ENCODE data around the gene RUVBL1.

RUVBL1 gene

GRCh38 chr3:128084675-128085021 lies 39.0 kb downstream of the RUVBL1 start:
- Histone ChIP-seq H3K36me3 (replicated peaks) (peaks cover 2% of the 10 kb centered on the region), H3K4me3 (ENCODE audit: low read depth, low read length) (no peak overlapping the region), H3K27ac (no peak overlapping the region), H3K27me3 (replicated peaks) (no peaks in the 10 kb centered on the region)
- TF ChIP-seq CTCF (IDR thresholded peaks at IDR 0.05; ENCODE audit: low read depth, low read length, missing control alignments), result no peak
- no peak for DNase-seq
- in situ Hi-C loops (cut with HindIII; ENCODE audit: low pct_ligation_motif_present, low sequenced_read_pairs), result no loop called here

GRCh38 chr3:128083980-128084674 lies 39.5 kb downstream of the RUVBL1 start:
- H3K27me3 ChIP-seq (replicated peaks), result no peaks in the 10 kb centered on the region
- H3K36me3 ChIP-seq (replicated peaks), result peaks cover 2% of the 10 kb centered on the region
- H3K4me3 ChIP-seq (ENCODE audit: low read depth, low read length), result no peak overlapping the region
- DNase-seq, result no peak
- in situ Hi-C loops (cut with HindIII; ENCODE audit: low pct_ligation_motif_present, low sequenced_read_pairs), result no loop called here
- TF ChIP-seq CTCF (IDR thresholded peaks at IDR 0.05; ENCODE audit: low read depth, low read length, missing control alignments), result no peak
- no peak overlapping the region for H3K27ac ChIP-seq

GRCh38 chr3:128083396-128083795 lies 40.2 kb downstream of the RUVBL1 start:
- H3K4me3 ChIP-seq (ENCODE audit: low read depth, low read length), result no peak overlapping the region
- no peak for TF ChIP-seq CTCF (IDR thresholded peaks at IDR 0.05; ENCODE audit: low read depth, low read length, missing control alignments)
- no peaks in the 10 kb centered on the region for H3K27me3 ChIP-seq (replicated peaks)
- peaks cover 2% of the 10 kb centered on the region for H3K36me3 ChIP-seq (replicated peaks)
- in situ Hi-C loops (cut with HindIII; ENCODE audit: low pct_ligation_motif_present, low sequenced_read_pairs), result no loop called here
- H3K27ac ChIP-seq, result no peak overlapping the region
- DNase-seq, result no peak

- in situ Hi-C loops (cut with HindIII; ENCODE audit: low pct_ligation_motif_present, low sequenced_read_pairs), result no loop called here
- TF ChIP-seq CTCF (IDR thresholded peaks at IDR 0.05; ENCODE audit: low read depth, low read length, missing control alignments), result no peak
- peaks cover 2% of the 10 kb centered on the region for H3K36me3 ChIP-seq (replicated peaks)
- H3K27me3 ChIP-seq (replicated peaks), result no peaks in the 10 kb centered on the region
- H3K4me3 ChIP-seq (ENCODE audit: low read depth, low read length), result no peak overlapping the region
- DNase-seq, result no peak
- H3K27ac ChIP-seq, result no peak overlapping the region
Observed at GRCh38 chr3:128082546-128082945, 41.1 kb downstream of the RUVBL1 start.

GRCh38 chr3:128081846-128082245 lies 41.8 kb downstream of the RUVBL1 start:
- H3K4me3 ChIP-seq (ENCODE audit: low read depth, low read length), result no peak overlapping the region
- peaks cover 2% of the 10 kb centered on the region for H3K36me3 ChIP-seq (replicated peaks)
- H3K27me3 ChIP-seq (replicated peaks), result no peaks in the 10 kb centered on the region
- TF ChIP-seq CTCF (IDR thresholded peaks at IDR 0.05; ENCODE audit: low read depth, low read length, missing control alignments), result no peak
- no peak overlapping the region for H3K27ac ChIP-seq
- in situ Hi-C loops (cut with HindIII; ENCODE audit: low pct_ligation_motif_present, low sequenced_read_pairs), result no loop called here
- DNase-seq, result peak; percentile 56

GRCh38 chr3:128081226-128081625 lies 42.4 kb downstream of the RUVBL1 start:
- Histone ChIP-seq H3K4me3 (ENCODE audit: low read depth, low read length) (no peak overlapping the region), H3K27me3 (replicated peaks) (no peaks in the 10 kb centered on the region), H3K36me3 (replicated peaks) (peaks cover 2% of the 10 kb centered on the region), H3K27ac (no peak overlapping the region)
- no peak for DNase-seq
- in situ Hi-C loops (cut with HindIII; ENCODE audit: low pct_ligation_motif_present, low sequenced_read_pairs), result no loop called here
- no peak for TF ChIP-seq CTCF (IDR thresholded peaks at IDR 0.05; ENCODE audit: low read depth, low read length, missing control alignments)
